Stimulated activated CD4-positive, alpha-beta T cell treated with anti-CD3 and anti-CD28 coated beads, Interleukin-2, amount 100 ng/mL, for 4 hours (primary cell): ENCODE data around the gene BANF2.
"Not testable (repeated sequence)": the region's sequence is repeated elsewhere in the genome, so short reads cannot be mapped to it uniquely, and the experiment has no call there.

ENCODE experiments used
- DNase-seq: peaks from one replicate; pipeline ENCODE4 v3.0.0-alpha.2; 2020; ENCODE audit warnings: low read depth

BANF2 gene

DNA sequence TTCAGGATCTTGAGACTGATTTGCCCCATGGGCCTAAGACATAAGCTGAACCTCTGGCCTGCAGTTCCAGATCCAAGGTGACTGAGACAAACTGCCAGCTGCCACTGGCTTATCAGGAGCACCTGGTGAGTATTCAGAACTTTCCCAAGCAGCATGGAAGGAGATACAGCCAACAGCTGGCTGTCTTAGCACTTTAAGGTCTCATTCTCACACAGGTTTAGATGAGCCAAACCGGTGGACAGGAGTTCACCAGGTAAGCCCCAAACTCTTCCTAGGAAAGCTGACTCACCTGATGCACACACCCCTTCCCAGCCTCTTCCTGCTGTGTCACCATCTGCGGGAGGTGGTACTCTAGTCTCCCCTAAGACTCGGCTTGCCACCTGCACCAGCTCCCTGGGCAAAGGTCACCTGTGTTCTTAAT is at the start of gene BANF2:
BANF2 (plus strand) TSS at position 36 of the 421 bp plus-strand sequence. CDS start 25,060 bp downstream, outside the sequence.
- DNase-seq: no peak

DNA sequence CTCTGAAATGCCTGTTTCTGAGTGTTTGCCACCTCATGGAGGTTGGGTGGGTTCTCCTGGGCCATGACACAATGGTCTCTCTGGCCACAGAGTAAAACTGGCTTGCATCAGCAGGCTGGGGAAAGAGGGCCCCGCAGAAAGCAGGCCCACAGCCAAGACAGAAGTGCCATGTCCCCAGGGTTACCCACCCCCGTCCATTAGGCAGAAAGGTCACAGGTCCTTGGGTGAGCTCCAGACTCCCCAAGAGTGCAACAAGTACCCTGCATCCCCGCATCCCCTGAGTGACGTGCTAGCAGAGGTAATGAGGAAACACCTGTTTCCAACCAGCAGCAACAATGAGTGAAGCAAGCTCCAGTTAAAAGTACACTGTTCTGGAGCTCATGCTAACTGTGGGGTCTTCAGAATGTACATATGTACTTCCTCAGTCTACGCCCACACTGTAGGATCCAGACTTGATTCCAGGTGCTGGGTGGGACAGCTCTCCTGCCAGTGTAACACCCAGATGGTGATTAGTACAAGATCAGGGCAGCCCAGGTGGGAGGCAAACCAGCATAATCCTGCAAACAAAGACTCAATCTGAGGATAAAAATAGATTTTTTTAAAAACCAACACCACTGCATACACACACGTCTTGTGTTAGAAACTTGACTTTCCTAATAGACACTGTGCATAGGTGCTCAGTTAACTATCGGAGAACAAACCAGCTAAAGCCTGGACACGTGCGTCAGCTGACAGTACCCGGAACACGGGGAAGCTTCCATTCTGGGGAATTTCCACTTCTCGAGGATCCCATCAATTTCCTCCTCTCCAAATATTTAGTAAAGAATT is 49.3 kb upstream of the BANF2 start:
- DNase-seq: no peak

- DNase-seq: no peak
These were observed 48.5 kb upstream of the BANF2 start for GRCh38 chr20:17651129-17651759.

- DNase-seq: no peak
These were observed 47.9 kb upstream of the BANF2 start for GRCh38 chr20:17651760-17652388.

GRCh38 chr20:17652411-17652810 is 47.4 kb upstream of the BANF2 start:
- DNase-seq: no peak

DNA sequence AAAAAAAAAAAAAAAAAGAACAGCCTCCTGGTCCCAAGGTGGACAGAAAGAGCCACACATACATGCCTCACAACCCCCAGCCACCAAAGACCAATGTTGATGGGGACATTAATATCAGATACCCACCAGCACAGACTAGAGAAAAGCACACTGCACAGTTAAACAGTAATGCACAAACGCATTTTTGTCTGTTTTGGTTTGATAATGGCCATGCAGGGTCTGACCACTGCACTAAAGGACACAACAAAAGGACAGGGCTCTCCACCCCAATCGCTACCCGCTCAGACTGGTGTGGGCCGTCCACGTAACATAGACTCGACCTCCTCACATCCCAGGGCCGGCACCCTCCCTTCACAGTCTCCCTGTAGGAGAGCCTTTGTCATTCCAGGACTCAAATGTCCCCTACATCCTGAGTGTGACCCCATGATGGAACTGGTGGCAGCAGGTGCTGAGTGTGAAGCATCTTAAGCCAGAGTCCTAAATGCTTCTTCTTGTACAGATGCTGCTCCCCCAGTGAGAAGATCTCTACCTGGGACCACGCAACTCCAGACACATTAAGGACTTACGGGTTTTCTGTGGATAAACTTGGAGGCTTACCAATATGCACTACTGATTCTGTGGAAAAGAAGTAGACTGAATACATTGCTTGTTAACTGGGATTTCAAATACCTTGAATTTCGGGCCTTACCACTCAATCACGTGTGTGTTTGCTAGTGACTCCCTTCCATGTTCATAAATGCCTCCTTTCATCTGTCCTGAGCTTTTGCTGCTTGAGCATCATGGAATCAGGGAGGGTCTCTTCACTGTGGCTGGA is 45.7 kb upstream of the BANF2 start:
- no peak for DNase-seq

DNA sequence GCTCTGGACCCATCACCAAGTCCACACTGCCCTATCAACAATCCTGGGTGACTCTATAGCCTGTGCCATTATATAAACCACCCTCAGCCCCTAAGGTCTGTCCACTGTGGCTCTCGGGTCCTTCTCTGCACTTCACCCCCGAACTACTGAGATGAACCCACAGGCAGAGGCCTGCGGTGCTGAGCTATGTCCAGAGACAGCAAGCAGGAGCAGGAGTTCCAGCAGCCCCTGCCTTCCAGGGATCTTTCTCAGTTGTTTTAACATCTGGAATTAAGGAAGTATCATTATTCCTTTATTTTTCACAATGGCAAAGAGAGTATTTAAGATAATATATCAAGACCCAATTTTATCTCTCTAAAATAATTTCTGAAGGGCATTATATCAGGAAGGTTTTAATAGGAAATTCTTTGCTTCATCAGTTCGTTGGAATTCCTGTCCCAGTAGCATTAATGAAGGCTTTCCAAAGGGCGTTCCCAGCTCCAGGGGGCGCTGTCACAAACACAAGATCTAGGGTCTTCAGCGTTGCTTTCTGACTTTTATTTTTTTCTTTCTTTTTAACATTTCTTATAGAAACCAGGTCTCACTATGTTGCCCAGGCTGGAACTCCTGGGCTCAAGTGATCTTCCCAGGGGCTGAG is 45.0 kb upstream of the BANF2 start:
- DNase-seq: no peak

DNA sequence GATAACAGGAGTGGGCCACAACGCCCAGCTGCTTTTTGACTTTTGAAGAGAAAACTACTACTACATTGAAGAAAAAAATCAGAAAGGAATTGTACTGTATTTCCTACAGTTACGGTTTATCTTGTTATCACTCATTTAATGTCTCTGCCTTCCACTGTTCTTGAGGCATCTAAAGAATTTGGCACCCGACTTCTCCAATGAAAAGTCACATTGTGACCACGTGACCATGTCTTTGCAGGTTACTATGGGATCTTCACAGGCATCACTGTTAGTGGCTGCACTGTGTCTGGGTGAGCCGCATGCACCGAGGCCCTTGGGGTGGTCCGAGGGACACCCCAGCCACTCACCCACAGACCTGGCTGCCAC is 44.5 kb upstream of the BANF2 start:
- DNase-seq: no peak

- no peak for DNase-seq
These were observed 43.8 kb upstream of the BANF2 start for GRCh38 chr20:17655865-17656479.

GRCh38 chr20:17657079-17657825 is 42.5 kb upstream of the BANF2 start:
- no peak for DNase-seq

GRCh38 chr20:17657898-17658647 is 41.7 kb upstream of the BANF2 start:
- DNase-seq: no peak

DNA sequence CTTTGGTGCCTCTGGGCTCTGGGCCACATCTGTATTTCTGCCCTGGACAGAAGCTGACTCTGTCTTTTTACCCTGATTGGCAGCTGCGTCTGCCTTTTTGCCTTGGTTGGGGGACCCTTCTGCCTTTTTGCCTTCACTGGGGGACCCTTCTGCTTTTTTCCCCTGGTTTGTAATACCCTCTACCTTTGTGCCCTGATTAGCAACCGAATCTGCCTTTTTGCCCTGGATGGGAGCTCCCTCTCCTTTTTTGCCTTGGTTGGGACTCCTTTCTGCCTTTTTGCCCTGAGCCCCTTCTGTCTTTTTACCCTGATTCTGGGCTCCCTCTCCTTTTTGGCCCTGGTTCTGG is 41.1 kb upstream of the BANF2 start:
- no peak for DNase-seq

- DNase-seq: not testable (repeated sequence)
These were observed 40.4 kb upstream of the BANF2 start for GRCh38 chr20:17659344-17659743.

- no peak for DNase-seq
These were observed 40.0 kb upstream of the BANF2 start for GRCh38 chr20:17659801-17660200.

GRCh38 chr20:17660667-17661066 is 39.1 kb upstream of the BANF2 start:
- DNase-seq: no peak

- DNase-seq: no peak
These were observed 38.5 kb upstream of the BANF2 start for GRCh38 chr20:17661121-17661744.

- no peak for DNase-seq
These were observed 37.3 kb upstream of the BANF2 start for GRCh38 chr20:17662333-17663039.

DNA sequence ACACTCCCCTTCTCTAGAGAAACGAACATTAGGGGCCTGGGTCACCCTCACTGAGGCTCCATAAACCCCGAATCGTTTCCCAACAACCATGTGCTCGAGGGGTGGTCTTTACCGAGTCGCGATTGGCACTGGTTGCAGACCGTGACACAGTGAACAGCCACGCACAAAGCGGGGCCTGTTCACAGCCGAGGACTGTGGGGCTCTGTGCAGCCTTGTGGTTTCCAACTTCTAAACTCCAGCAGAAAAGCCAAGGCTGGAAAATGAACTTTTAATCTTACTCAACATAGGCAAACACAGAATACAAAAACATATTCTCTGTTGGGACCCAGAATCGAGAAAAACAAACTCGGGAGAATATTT is 36.7 kb upstream of the BANF2 start:
- DNase-seq: no peak

DNA sequence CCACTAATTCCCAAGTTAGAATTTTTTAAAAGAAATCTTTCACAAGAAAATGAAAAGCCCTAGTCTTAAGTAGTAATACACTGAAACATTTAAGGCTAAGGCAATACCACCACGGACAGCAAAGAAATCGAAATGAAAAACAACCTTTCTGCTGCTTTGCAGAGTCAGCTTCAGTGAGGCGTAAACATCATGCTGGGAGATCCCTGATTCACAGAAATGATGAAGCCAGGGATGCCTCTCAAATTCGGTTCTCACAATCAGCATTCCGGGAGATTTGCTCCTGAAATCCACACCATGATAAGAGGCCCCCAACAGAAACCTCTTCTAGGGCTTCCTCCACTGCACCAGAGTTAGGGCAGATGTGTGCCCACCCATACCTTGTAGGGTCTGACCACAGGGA is 36.3 kb upstream of the BANF2 start:
- DNase-seq: no peak
